ENCODE results near the gene KBTBD12. TPM values are rescaled to one million over a fixed set of nuclear protein-coding genes. Genes with fewer than 3 reads are reported as not detected.

KBTBD12 gene
- total and polyA plus RNA-seq, 2 of the 13 experiments (the other 11 are each of a cell fraction or from before 2014, with no cell fraction given), result not detected

DNA sequence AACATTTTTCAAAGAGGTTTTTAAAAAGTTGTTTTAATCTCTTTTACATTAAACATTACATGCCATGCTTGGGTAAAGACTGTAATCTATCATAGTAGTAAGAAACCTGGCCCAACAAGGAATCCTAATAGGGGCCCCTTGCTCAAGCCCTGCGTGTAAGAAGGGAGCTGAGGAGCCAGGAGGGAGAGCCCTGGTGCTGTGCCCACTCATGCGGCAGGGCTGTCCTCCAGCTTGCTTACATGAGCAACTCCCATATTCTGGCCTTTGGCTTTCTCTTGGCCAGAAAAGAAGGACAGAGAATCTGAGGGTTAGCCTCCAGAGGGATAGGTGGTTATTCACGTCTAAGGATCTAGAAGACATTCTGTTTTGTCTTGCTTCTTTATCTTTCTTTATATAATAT lies 49.8 kb downstream of the KBTBD12 start:
- CTCF ChIA-PET (ENCODE audit: low intra/inter-chr PET ratio, low total read pairs), result no interaction called here

More for the DNA sequence above, 49.8 kb downstream of the KBTBD12 start:
- in situ Hi-C loops (cut with HindIII; ENCODE audit: extremely low pct_ligation_motif_present, low pct_unique_long_range_greater_than_20kb) (loop anchor here (10.0 kb wide), 2 partner anchors 110 to 280 kb away; no protein-coding TSS in a partner anchor), intact Hi-C loops (cut with micrococcal nuclease; ENCODE audit: unreplicated experiment) (no loop called here)
- no peaks in the 10 kb centered on the region for H3K36me3 ChIP-seq (replicated peaks in 1 of 2; ENCODE audit: control insufficient read depth in 1 of 2, insufficient read depth in 2 of 2, low read length in 2 of 2)
- ATAC-seq, result no peak
- no TSS peak for BruUV-seq (replicated peaks)
- H3K4me3 ChIP-seq (replicated peaks in 1 of 3; ENCODE audit: insufficient read depth in 1 of 3, low read depth in 2 of 3, low read length in 3 of 3), result no peak overlapping the region
- POLR2A ChIA-PET, result no interaction called here
- no peak for DNase-seq (ENCODE audit: low spot score)
- no peak overlapping the region for H2AFZ ChIP-seq (ENCODE audit: low read length)
- no peaks in the 10 kb centered on the region for H3K27me3 ChIP-seq (ENCODE audit: control insufficient read depth in 1 of 2, insufficient read depth in 2 of 2, low read length in 2 of 2)
- H3K4me1 ChIP-seq (ENCODE audit: insufficient read depth, low read length), result peaks cover 11% of the 10 kb centered on the region
- no peak overlapping the region for H3K4me2 ChIP-seq (ENCODE audit: low read depth, low read length)
- H4K20me1 ChIP-seq (ENCODE audit: insufficient read depth, low read length), result no peaks in the 10 kb centered on the region
- H3K9me3 ChIP-seq (ENCODE audit: low read length), result no peaks in the 10 kb centered on the region
- TF ChIP-seq EP300 (IDR thresholded peaks at IDR 0.05; ENCODE audit: low read depth in 2 of 2, low read length in 2 of 2) (no peak), EP300 (CRISPR knock-in tag; IDR thresholded peaks at IDR 0.05; ENCODE audit: borderline replicate concordance) (no peak), RARG (CRISPR knock-in tag; IDR thresholded peaks at IDR 0.05; ENCODE audit: low read depth) (no peak), NCOA5 (CRISPR knock-in tag; IDR thresholded peaks at IDR 0.05) (no peak), SNRNP70 (IDR thresholded peaks at IDR 0.05; ENCODE audit: low read depth, low read length) (no peak), STAG1 (CRISPR knock-in tag; IDR thresholded peaks at IDR 0.05) (no peak), ZNF616 (CRISPR knock-in tag; IDR thresholded peaks at IDR 0.05; ENCODE audit: low read depth) (no peak), KAT2B (IDR thresholded peaks at IDR 0.05; ENCODE audit: borderline replicate concordance, low read depth, low read length) (no peak)
- TF ChIP-seq, protein P1, sequence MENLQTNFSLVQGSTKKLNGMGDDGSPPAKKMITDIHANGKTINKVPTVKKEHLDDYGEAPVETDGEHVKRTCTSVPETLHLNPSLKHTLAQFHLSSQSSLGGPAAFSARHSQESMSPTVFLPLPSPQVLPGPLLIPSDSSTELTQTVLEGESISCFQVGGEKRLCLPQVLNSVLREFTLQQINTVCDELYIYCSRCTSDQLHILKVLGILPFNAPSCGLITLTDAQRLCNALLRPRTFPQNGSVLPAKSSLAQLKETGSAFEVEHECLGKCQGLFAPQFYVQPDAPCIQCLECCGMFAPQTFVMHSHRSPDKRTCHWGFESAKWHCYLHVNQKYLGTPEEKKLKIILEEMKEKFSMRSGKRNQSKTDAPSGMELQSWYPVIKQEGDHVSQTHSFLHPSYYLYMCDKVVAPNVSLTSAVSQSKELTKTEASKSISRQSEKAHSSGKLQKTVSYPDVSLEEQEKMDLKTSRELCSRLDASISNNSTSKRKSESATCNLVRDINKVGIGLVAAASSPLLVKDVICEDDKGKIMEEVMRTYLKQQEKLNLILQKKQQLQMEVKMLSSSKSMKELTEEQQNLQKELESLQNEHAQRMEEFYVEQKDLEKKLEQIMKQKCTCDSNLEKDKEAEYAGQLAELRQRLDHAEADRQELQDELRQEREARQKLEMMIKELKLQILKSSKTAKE (CRISPR knock-in tag; IDR thresholded peaks at IDR 0.05; ENCODE audit: borderline replicate concordance), result no peak
- TF ChIP-seq, protein P2, sequence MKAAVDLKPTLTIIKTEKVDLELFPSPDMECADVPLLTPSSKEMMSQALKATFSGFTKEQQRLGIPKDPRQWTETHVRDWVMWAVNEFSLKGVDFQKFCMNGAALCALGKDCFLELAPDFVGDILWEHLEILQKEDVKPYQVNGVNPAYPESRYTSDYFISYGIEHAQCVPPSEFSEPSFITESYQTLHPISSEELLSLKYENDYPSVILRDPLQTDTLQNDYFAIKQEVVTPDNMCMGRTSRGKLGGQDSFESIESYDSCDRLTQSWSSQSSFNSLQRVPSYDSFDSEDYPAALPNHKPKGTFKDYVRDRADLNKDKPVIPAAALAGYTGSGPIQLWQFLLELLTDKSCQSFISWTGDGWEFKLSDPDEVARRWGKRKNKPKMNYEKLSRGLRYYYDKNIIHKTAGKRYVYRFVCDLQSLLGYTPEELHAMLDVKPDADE (CRISPR knock-in tag; IDR thresholded peaks at IDR 0.05), result no peak
- WGBS (ENCODE audit: low lambda C conversion rate), result 33% methylated on average over 3 of the region's 3 CpGs
- FAIRE-seq, result no peak
- H3K27ac ChIP-seq (ENCODE audit: extremely low read length, insufficient read depth, low read length), result no peak overlapping the region
- no peak overlapping the region for H3K9ac ChIP-seq (ENCODE audit: insufficient read depth, low read depth, low read length)
- H3K79me2 ChIP-seq (ENCODE audit: insufficient read depth, low read length), result no peaks in the 10 kb centered on the region

Measured in HepG2 (cell line).